Right atrium auricular region (tissue), 2 donors: ENCODE results near the gene ZNF488. TPM values are rescaled to one million over a fixed set of nuclear protein-coding genes. Genes with fewer than 3 reads are reported as not detected.
A peak's percentile ranks its signal among the peaks of the same experiment; 100 is the strongest.

Experiments
- DNase-seq: peaks from one replicate; pipeline ENCODE4 v3.0.0-alpha.2; 2019; ENCODE audit warnings: low spot score
- H3K27ac ChIP-seq, 2 donors: fragments of 200-600 bp; sonication (generic); 1 replicate in 1 of 2; 2 replicates in 1 of 2; pipeline ENCODE4 v1.5.1; 2016 to 2019
- H3K27me3 ChIP-seq, 2 donors: fragments of 200-600 bp; sonication (generic); one replicate each; pipeline versions ENCODE4 v1.5.1 to v1.6.0; 2017 to 2019
- H3K36me3 ChIP-seq: fragments of 200-600 bp; sonication (generic); one replicate; pipeline ENCODE4 v1.5.1; 2016
- H3K4me1 ChIP-seq, 2 donors: fragments of 200-600 bp; sonication (generic); one replicate each; pipeline versions ENCODE4 v1.5.1 to v1.6.0; 2017 to 2019
- H3K4me3 ChIP-seq, 2 donors: fragments of 200-600 bp; sonication (generic); 1 replicate in 1 of 2; 2 replicates in 1 of 2; pipeline ENCODE4 v1.5.1; 2017 to 2019; ENCODE audit warnings: mild to moderate bottlenecking in 1 of 2, moderate library complexity in 1 of 2
- H3K9me3 ChIP-seq, 2 donors: fragments of 200-600 bp; sonication (generic); one replicate each; pipeline ENCODE4 v1.5.1; 2019
- total RNA-seq, 2 donors: library from RNA; depleted of rRNA; stranded (reverse); fragments of >200 nt; gene quantifications; one replicate each; pipeline ENCODE4 v1.1.0, GENCODE V29; 2016
- TF ChIP-seq, protein P1 (sequence below), 2 donors: fragments of 200-600 bp; sonication (generic); IDR thresholded peaks; one replicate each; pipeline ENCODE4 v1.5.1; 2019; ENCODE audit warnings: antibody characterized with exemption in 2 of 2

ZNF488 gene
- total RNA-seq: not detected

- DNase-seq: peak; percentile 72
- H3K9me3 ChIP-seq: no peaks in the 10 kb centered on the region
- H3K27me3 ChIP-seq: no peaks in the 10 kb centered on the region
- TF ChIP-seq, protein P1, sequence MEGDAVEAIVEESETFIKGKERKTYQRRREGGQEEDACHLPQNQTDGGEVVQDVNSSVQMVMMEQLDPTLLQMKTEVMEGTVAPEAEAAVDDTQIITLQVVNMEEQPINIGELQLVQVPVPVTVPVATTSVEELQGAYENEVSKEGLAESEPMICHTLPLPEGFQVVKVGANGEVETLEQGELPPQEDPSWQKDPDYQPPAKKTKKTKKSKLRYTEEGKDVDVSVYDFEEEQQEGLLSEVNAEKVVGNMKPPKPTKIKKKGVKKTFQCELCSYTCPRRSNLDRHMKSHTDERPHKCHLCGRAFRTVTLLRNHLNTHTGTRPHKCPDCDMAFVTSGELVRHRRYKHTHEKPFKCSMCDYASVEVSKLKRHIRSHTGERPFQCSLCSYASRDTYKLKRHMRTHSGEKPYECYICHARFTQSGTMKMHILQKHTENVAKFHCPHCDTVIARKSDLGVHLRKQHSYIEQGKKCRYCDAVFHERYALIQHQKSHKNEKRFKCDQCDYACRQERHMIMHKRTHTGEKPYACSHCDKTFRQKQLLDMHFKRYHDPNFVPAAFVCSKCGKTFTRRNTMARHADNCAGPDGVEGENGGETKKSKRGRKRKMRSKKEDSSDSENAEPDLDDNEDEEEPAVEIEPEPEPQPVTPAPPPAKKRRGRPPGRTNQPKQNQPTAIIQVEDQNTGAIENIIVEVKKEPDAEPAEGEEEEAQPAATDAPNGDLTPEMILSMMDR (IDR thresholded peaks at IDR 0.05): no peak
- peak within 1 kb of the TSS; percentile 79 to 81 for H3K27ac ChIP-seq
- H3K4me3 ChIP-seq: peak within 1 kb of the TSS; percentile 71 to 80
- peaks cover 0 to 5% of the 10 kb centered on the region in 2 donors for H3K4me1 ChIP-seq
- H3K36me3 ChIP-seq: no peaks in the 10 kb centered on the region
These were observed at the start of gene ZNF488 for GRCh38 chr10:47384148-47384921. ZNF488 (minus strand) TSS chr10:47384293; CDS start chr10:47368829, 15,464 bp downstream.

GRCh38 chr10:47425813-47426419 lies 41.8 kb upstream of the ZNF488 start:
- Histone ChIP-seq H3K27ac (no peak overlapping the region), H3K9me3 (no peaks in the 10 kb centered on the region), H3K36me3 (no peaks in the 10 kb centered on the region), H3K27me3 (no peaks in the 10 kb centered on the region), H3K4me3 (no peak overlapping the region), H3K4me1 (no peaks in the 10 kb centered on the region)
- TF ChIP-seq, protein P1 (IDR thresholded peaks at IDR 0.05): no peak
- DNase-seq: peak; percentile 38

DNA sequence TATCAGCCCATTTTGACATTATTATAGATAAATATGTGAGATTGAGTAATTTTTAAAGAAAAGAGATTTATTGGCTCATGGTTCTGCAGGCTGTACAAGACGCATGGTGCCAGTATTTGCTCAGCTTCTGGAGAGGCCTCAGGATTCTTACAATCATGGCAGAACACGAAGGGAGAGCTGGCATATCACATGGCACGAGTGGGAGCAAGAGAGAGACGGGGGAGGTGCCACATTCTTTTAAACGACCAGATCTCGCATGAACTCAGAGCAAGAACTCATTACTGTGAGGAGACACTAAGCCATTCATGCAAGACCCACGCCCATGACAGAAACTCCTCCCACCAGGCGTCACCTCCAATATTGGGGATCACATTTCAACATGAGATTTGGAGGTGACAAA lies 40.1 kb upstream of the ZNF488 start:
- Histone ChIP-seq H3K36me3 (no peaks in the 10 kb centered on the region), H3K27ac (no peak overlapping the region), H3K4me1 (no peaks in the 10 kb centered on the region), H3K4me3 (no peak overlapping the region), H3K27me3 (no peaks in the 10 kb centered on the region), H3K9me3 (no peaks in the 10 kb centered on the region)
- peak; percentile 32 for DNase-seq
- TF ChIP-seq, protein P1 (IDR thresholded peaks at IDR 0.05): no peak

DNA sequence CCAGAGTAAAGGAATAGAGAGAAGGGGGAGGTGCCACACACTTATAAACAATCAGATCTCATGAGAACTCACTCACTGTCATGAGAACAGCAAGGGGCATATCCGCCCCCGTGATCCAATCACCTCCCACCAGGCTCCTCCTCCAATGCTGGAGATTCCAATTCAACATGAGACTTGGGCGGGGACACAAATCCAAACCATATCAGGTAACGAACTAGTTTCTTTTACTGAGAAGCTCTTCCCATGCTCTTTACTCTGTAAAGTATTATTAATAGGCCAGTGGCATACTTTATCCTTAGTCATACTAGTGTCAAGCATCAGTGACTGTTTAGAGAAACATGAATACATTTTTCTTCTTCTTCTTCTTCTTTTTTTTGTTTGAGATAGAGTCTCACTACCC lies 39.4 kb upstream of the ZNF488 start:
- peak; percentile 28 for DNase-seq
- no peaks in the 10 kb centered on the region for H3K27me3 ChIP-seq
- H3K27ac ChIP-seq: no peak overlapping the region
- no peak overlapping the region for H3K4me3 ChIP-seq
- TF ChIP-seq, protein P1 (IDR thresholded peaks at IDR 0.05): no peak
- no peaks in the 10 kb centered on the region for H3K9me3 ChIP-seq
- H3K4me1 ChIP-seq: no peaks in the 10 kb centered on the region
- H3K36me3 ChIP-seq: no peaks in the 10 kb centered on the region

DNA sequence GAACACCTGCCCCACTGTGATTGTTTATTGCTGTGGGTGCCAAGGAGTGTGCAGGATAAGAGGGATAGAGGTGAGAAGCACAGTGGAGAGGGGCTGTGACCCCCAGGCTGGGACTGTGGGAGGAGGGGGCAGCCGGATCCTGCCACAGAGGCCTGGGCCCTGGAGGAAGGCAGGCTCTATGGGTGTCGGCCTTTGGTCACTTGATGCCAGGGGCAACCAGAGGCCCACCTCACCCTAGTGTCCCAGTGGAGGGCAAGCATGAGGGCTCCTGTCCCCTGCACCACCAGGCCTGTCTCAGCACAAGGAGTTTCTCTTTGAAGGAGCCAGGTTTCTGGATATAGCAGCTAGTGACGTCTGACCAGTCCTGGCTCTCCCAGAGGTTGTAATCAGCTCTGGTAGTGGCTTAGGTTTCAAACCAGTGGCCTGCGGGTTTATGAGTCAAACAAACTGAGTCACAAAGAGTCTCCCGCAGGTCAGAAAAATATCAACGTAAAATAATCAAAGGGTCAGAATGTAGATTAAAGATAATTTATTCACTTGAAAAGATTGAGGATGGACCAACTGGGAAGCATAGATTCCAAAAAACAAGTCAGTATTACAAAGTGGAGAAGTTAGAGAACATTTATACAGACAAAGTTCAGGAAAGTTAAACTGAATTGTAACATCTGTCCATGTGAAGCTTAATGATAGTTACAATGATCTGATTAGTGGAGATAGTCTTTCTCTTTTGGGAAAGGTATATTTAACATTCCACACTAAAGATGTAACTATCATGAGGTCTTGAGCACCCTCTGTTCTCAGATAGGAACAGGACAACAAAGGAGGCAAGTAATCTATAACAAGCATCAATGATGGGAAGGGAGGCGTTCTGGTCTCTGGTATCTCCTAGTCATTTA lies 37.2 kb upstream of the ZNF488 start:
- peak; percentile 42 for DNase-seq
- no peaks in the 10 kb centered on the region for H3K9me3 ChIP-seq
- H3K27ac ChIP-seq: no peak overlapping the region
- H3K27me3 ChIP-seq: no peaks in the 10 kb centered on the region
- TF ChIP-seq, protein P1 (IDR thresholded peaks at IDR 0.05): no peak
- H3K4me3 ChIP-seq: no peak overlapping the region
- no peaks in the 10 kb centered on the region for H3K36me3 ChIP-seq
- no peaks in the 10 kb centered on the region for H3K4me1 ChIP-seq
